ENCODE measurements around the gene SYT7.

- TF ChIP-seq POLR2A (IDR thresholded peaks at IDR 0.05; ENCODE audit: low read length) (no peak), GATA1 (IDR thresholded peaks at IDR 0.05; ENCODE audit: low read depth, low read length) (no peak)
Observed at GRCh38 chr11:61598374-61598773, 17.5 kb upstream of the SYT7 start.
